HepG2 (cell line): Measurements from ENCODE around the gene ZNF316. TPM values are rescaled to one million over a fixed set of nuclear protein-coding genes. Genes with fewer than 3 reads are reported as not detected.

Experiments used
- BORCS8-MEF2B ChIP-seq: sonication (generic); formaldehyde crosslinking; IDR thresholded peaks from 2 replicates; pipeline ENCODE4 v1.8.0; 2022; ENCODE audit warnings: mild to moderate bottlenecking, missing genetic modification reagents
- CENPT ChIP-seq: sonication (generic); formaldehyde crosslinking; IDR thresholded peaks from 2 replicates; pipeline ENCODE4 v1.8.0; 2022; ENCODE audit warnings: low read depth, mild to moderate bottlenecking, moderate library complexity, missing genetic modification reagents
- HNRNPH1 ChIP-seq: fragments of 200-400 bp; formaldehyde crosslinking; optimal IDR thresholded peaks from 2 replicates; pipeline ENCODE3; 2017; ENCODE audit warnings: mild to moderate bottlenecking, low read depth, low read length
- HNRNPL ChIP-seq: fragments of 200-400 bp; formaldehyde crosslinking; IDR thresholded peaks from 2 replicates; pipeline ENCODE4 v1.6.1; 2017; ENCODE audit warnings: mild to moderate bottlenecking, low read depth, low read length
- MED13 ChIP-seq: sonication (generic); formaldehyde crosslinking; IDR thresholded peaks from 2 replicates; pipeline ENCODE4 v1.5.0; 2020; ENCODE audit warnings: missing genetic modification reagents
- MEIS1 ChIP-seq: sonication (generic); formaldehyde crosslinking; IDR thresholded peaks from 2 replicates; pipeline ENCODE4 v1.9.0; 2021; ENCODE audit warnings: mild to moderate bottlenecking, missing genetic modification reagents, moderate library complexity, borderline replicate concordance
- NCOA1 ChIP-seq: sonication (generic); formaldehyde crosslinking; IDR thresholded peaks from 2 replicates; pipeline ENCODE4 v1.9.0; 2021; ENCODE audit warnings: missing genetic modification reagents
- RFX3 ChIP-seq: IDR thresholded peaks from 2 replicates; pipeline ENCODE4 v1.6.1; 2016; ENCODE audit warnings: missing biosample characterization, missing genetic modification reagents
- SRSF1 ChIP-seq: fragments of 200-400 bp; formaldehyde crosslinking; optimal IDR thresholded peaks from 2 replicates; pipeline ENCODE3; 2017; ENCODE audit warnings: mild to moderate bottlenecking, low read depth, low read length, moderate library complexity
- ZFP90 ChIP-seq: sonication (generic); formaldehyde crosslinking; IDR thresholded peaks from 2 replicates; pipeline ENCODE4 v1.8.0; 2022; ENCODE audit warnings: missing genetic modification reagents, mild to moderate bottlenecking, inconsistent platforms, borderline replicate concordance
- ZNF24 ChIP-seq: fragments of 450-650 bp; IDR thresholded peaks from 2 replicates; pipeline ENCODE4 v1.6.1; 2017; ENCODE audit warnings: antibody characterized with exemption, mild to moderate bottlenecking
- ZNF468 ChIP-seq: sonication (generic); formaldehyde crosslinking; IDR thresholded peaks from 2 replicates; pipeline ENCODE4 v1.8.0; 2022; ENCODE audit warnings: mild to moderate bottlenecking, moderate library complexity, missing genetic modification reagents
- ZNF589 ChIP-seq: sonication (generic); formaldehyde crosslinking; conservative IDR thresholded peaks from 2 replicates; pipeline ENCODE4 v1.8.0; 2022; ENCODE audit warnings: mild to moderate bottlenecking, moderate library complexity, missing genetic modification reagents
- ZNF790 ChIP-seq: sonication (generic); formaldehyde crosslinking; IDR thresholded peaks from 2 replicates; pipeline ENCODE4 v1.8.0; 2022; ENCODE audit warnings: missing genetic modification reagents, mild to moderate bottlenecking, borderline replicate concordance
- ZNF792 ChIP-seq: IDR thresholded peaks from 2 replicates; pipeline ENCODE4 v1.6.1; 2016
- polyA plus RNA-seq, 8 experiments: library from polyadenylated mRNA; depleted of rRNA in 3 of 8; stranded (reverse) in 7 of 8; unstranded in 1 of 8; fragments of >200 nt; fragmentation: Illumina TruSeq in 4 of 8; extraction: Trizol in 4 of 8; gene quantifications; 2 replicates each; pipeline versions ENCODE4 v1.2.1 to v1.2.3, GENCODE V29; 2011 to 2016; ENCODE audit warnings: low read depth in 4 of 8, missing spikeins in 1 of 8, mixed read lengths in 1 of 8; ENCODE audit not compliant: insufficient read depth in 1 of 8
- total RNA-seq, 5 experiments: library from RNA; depleted of rRNA; stranded (reverse); fragments of >200 nt; fragmentation: Illumina TruSeq; extraction: Trizol; gene quantifications; 2 replicates each; pipeline ENCODE4 v1.2.3, GENCODE V29; 2016; ENCODE audit warnings: low read depth in 1 of 5
- TF ChIP-seq, protein P1 (sequence below): IDR thresholded peaks from 2 replicates; pipeline ENCODE4 v1.6.1; 2018; ENCODE audit warnings: missing genetic modification reagents
- TF ChIP-seq, protein P2 (sequence below): sonication (generic); formaldehyde crosslinking; IDR thresholded peaks from 2 replicates; pipeline ENCODE4 v1.4.0; 2020; ENCODE audit warnings: missing genetic modification reagents
- TF ChIP-seq, protein P3 (sequence below): sonication (generic); formaldehyde crosslinking; IDR thresholded peaks from 2 replicates; pipeline ENCODE4 v1.8.0; 2022; ENCODE audit warnings: mild to moderate bottlenecking, missing genetic modification reagents, borderline replicate concordance
- TF ChIP-seq, protein P4 (sequence below): sonication (generic); formaldehyde crosslinking; IDR thresholded peaks from 2 replicates; pipeline ENCODE4 v1.8.1; 2023; ENCODE audit warnings: mild to moderate bottlenecking, moderate library complexity, missing genetic modification reagents
- TF ChIP-seq, protein P5 (sequence below): sonication (generic); formaldehyde crosslinking; IDR thresholded peaks from 2 replicates; pipeline ENCODE4 v1.8.0; 2022; ENCODE audit warnings: low read depth, missing genetic modification reagents

ZNF316 gene
- total and polyA plus RNA-seq, 2 of the 13 experiments (the other 11 are each of a cell fraction or from before 2014, with no cell fraction given): 4.3 to 9.9 TPM

DNA sequence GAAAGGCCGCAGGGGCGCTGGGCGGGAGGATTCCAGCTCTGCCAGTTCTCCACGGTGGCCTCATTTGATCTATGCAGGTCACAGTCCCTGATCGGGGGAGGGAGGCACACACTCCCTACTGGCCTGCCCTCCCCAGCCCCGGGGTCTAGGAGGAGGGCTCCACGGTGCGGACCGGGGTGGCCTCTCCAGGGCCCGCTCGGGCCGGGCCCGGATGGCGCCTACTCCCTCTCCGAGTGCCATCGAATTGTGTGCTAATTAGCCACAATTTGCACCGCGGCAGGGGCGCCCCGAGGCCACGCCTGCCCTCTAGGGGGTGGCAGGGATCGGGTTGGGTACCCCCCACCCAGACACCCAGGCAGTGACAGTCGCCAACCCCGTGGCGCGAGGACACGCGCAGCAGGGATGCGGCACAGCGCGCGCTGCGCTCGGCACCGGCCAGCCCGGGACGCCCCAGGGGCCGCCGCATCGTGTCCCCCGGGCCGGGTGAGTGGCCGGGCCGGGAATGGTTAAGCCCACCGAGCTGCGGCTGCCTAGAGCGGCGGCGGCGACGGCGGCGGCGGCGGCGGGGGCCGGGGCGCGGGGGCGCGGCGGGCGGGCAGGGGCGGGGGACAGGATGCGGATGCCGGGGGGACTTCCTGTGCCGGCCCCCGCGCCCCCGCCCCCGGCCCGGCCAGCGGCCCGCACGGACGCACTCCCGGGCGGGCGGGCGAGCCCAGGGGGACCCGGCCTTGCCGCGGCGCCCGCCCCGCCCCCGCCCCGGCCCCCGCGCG, 22.0 kb upstream of the ZNF316 start, which contains the start of gene ZNF853 (continued):
- TF ChIP-seq HNRNPH1: no peak
- TF ChIP-seq, protein P1, sequence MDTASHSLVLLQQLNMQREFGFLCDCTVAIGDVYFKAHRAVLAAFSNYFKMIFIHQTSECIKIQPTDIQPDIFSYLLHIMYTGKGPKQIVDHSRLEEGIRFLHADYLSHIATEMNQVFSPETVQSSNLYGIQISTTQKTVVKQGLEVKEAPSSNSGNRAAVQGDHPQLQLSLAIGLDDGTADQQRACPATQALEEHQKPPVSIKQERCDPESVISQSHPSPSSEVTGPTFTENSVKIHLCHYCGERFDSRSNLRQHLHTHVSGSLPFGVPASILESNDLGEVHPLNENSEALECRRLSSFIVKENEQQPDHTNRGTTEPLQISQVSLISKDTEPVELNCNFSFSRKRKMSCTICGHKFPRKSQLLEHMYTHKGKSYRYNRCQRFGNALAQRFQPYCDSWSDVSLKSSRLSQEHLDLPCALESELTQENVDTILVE (CRISPR knock-in tag): peak; percentile 53; the same call in 1 of the 2 replicates
- no peak for TF ChIP-seq NCOA1 (CRISPR knock-in tag)
- TF ChIP-seq ZNF589 (CRISPR knock-in tag): no peak
- TF ChIP-seq CENPT (CRISPR knock-in tag): no peak
- no peak for TF ChIP-seq ZNF24
- TF ChIP-seq, protein P2, sequence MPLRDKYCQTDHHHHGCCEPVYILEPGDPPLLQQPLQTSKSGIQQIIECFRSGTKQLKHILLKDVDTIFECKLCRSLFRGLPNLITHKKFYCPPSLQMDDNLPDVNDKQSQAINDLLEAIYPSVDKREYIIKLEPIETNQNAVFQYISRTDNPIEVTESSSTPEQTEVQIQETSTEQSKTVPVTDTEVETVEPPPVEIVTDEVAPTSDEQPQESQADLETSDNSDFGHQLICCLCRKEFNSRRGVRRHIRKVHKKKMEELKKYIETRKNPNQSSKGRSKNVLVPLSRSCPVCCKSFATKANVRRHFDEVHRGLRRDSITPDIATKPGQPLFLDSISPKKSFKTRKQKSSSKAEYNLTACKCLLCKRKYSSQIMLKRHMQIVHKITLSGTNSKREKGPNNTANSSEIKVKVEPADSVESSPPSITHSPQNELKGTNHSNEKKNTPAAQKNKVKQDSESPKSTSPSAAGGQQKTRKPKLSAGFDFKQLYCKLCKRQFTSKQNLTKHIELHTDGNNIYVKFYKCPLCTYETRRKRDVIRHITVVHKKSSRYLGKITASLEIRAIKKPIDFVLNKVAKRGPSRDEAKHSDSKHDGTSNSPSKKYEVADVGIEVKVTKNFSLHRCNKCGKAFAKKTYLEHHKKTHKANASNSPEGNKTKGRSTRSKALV (CRISPR knock-in tag): peak; percentile 91
- TF ChIP-seq, protein P3, sequence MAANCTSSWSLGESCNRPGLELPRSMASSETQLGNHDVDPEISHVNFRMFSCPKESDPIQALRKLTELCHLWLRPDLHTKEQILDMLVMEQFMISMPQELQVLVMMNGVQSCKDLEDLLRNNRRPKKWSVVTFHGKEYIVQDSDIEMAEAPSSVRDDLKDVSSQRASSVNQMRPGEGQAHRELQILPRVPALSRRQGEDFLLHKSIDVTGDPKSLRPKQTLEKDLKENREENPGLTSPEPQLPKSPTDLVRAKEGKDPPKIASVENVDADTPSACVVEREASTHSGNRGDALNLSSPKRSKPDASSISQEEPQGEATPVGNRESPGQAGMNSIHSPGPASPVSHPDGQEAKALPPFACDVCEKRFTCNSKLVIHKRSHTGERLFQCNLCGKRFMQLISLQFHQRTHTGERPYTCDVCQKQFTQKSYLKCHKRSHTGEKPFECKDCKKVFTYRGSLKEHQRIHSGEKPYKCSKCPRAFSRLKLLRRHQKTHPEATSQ (CRISPR knock-in tag): no peak
- no peak for TF ChIP-seq HNRNPL
- TF ChIP-seq, protein P4, sequence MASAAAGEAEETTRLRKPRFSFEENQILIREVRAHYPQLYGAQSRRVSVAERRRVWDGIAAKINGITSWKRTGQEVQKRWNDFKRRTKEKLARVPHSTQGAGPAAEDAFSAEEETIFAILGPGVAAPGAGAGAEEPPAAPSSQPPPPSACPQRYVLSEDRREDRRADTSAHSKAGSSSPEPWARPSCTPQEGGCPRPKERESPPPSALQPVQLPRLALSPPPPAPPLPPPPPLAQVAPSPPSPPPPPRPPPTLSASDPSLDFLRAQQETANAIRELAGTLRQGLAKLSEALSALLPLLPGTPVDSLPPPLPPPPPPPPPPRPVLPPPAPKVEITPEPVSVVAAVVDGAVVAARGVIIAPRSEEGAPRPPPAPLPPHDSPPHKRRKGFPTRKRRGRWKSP (CRISPR knock-in tag): no peak
- TF ChIP-seq ZNF790: no peak; the same call in 1 of the 2 replicates
- TF ChIP-seq SRSF1: no peak
- peak; percentile 55; the same call in 1 of the 2 replicates for TF ChIP-seq BORCS8-MEF2B (CRISPR knock-in tag)
- no peak for TF ChIP-seq ZNF468 (CRISPR knock-in tag)
- TF ChIP-seq MEIS1 (CRISPR knock-in tag): no peak
- TF ChIP-seq MED13 (CRISPR knock-in tag): no peak
- no peak for TF ChIP-seq RFX3
- no peak for TF ChIP-seq ZNF792
- no peak for TF ChIP-seq ZFP90 (CRISPR knock-in tag)
- TF ChIP-seq, protein P5, sequence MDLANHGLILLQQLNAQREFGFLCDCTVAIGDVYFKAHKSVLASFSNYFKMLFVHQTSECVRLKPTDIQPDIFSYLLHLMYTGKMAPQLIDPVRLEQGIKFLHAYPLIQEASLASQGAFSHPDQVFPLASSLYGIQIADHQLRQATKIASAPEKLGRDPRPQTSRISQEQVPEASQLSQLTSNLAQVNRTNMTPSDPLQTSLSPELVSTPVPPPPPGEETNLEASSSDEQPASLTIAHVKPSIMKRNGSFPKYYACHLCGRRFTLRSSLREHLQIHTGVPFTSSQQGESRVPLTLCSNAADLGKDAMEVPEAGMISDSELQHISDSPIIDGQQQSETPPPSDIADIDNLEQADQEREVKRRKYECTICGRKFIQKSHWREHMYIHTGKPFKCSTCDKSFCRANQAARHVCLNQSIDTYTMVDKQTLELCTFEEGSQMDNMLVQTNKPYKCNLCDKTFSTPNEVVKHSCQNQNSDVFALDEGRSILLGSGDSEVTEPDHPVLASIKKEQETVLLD (CRISPR knock-in tag): 0 out of 2 replicates have a peak, but pooled peaks have one; percentile 62
